PFSK-1 (cell line): Measurements from ENCODE around the gene GSG1L.

Experiments used
- FOXP2 ChIP-seq: optimal IDR thresholded peaks from 2 replicates; pipeline ENCODE3; 2011; ENCODE audit warnings: borderline replicate concordance, control low read depth, inconsistent platforms; ENCODE audit not compliant: insufficient read depth; ENCODE audit errors: extremely low read length, extremely low read depth
- POLR2AphosphoS5 ChIP-seq: IDR thresholded peaks from 2 replicates; pipeline ENCODE4 v1.6.1; 2012; ENCODE audit warnings: low read depth, mild to moderate bottlenecking, control low read depth, low read length, moderate library complexity
- SIN3A ChIP-seq: IDR thresholded peaks from 2 replicates; pipeline ENCODE4 v1.6.1; 2012; ENCODE audit warnings: mild to moderate bottlenecking, low read length, moderate library complexity, borderline replicate concordance; ENCODE audit not compliant: insufficient read depth
- TAF1 ChIP-seq: IDR thresholded peaks from 2 replicates; pipeline ENCODE4 v1.6.1; 2012; ENCODE audit warnings: low read length, control low read depth, borderline replicate concordance; ENCODE audit not compliant: insufficient read depth
- TF ChIP-seq, protein P1 (sequence below), 2 experiments: IDR thresholded peaks; 2 replicates each; pipeline versions ENCODE4 v1.6.1 to v1.8.0; 2011 to 2012; ENCODE audit warnings: low read depth in 2 of 2, low read length in 2 of 2, control low read depth in 1 of 2, inconsistent platforms in 1 of 2, mild to moderate bottlenecking in 1 of 2, moderate library complexity in 1 of 2; ENCODE audit not compliant: insufficient read depth in 1 of 2

DNA sequence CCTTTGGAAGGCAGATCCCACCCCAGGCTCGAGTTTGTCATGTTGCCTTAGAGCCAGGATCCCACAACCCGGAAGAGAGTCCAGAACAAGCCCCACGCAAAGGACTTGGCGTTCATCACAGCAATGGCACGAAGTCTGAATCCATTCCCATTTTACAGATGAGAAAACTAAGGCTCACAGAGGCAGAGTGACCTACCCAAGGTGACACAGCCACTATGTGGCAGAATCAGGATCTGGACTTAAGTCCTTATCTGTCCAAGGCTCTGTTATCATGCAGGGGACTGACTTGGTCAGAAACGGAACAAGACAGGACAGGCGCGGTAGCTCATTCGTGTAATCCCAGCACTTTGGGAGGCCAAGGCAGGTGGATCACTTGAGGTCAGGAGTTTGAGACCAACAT, 86.5 kb downstream of the GSG1L start:
- TF ChIP-seq POLR2AphosphoS5 (no peak), TAF1 (no peak), SIN3A (no peak), FOXP2 (no peak)
- TF ChIP-seq, protein P1, sequence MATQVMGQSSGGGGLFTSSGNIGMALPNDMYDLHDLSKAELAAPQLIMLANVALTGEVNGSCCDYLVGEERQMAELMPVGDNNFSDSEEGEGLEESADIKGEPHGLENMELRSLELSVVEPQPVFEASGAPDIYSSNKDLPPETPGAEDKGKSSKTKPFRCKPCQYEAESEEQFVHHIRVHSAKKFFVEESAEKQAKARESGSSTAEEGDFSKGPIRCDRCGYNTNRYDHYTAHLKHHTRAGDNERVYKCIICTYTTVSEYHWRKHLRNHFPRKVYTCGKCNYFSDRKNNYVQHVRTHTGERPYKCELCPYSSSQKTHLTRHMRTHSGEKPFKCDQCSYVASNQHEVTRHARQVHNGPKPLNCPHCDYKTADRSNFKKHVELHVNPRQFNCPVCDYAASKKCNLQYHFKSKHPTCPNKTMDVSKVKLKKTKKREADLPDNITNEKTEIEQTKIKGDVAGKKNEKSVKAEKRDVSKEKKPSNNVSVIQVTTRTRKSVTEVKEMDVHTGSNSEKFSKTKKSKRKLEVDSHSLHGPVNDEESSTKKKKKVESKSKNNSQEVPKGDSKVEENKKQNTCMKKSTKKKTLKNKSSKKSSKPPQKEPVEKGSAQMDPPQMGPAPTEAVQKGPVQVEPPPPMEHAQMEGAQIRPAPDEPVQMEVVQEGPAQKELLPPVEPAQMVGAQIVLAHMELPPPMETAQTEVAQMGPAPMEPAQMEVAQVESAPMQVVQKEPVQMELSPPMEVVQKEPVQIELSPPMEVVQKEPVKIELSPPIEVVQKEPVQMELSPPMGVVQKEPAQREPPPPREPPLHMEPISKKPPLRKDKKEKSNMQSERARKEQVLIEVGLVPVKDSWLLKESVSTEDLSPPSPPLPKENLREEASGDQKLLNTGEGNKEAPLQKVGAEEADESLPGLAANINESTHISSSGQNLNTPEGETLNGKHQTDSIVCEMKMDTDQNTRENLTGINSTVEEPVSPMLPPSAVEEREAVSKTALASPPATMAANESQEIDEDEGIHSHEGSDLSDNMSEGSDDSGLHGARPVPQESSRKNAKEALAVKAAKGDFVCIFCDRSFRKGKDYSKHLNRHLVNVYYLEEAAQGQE (IDR thresholded peaks at IDR 0.05; ENCODE audit: insufficient read depth in 1 of 2, low read depth in 2 of 2, low read length in 2 of 2) = no peak
